IMR-90 (cell line): ENCODE data around the gene SP140L. TPM values are rescaled to one million over a fixed set of nuclear protein-coding genes. Genes with fewer than 3 reads are reported as not detected.

ENCODE experiments used
- ATAC-seq: fragments of 200-7000 bp; cut with Tn5 transposase; 2 replicates; pipeline ENCODE4 v1.9.1; 2020; ENCODE audit warnings: low read depth, mild to moderate bottlenecking, moderate library complexity
- BruUV-seq: library from RNA; stranded (reverse); fragments of 400-500 nt; replicated peaks from 2 replicates; lab custom pipeline; 2021; lab: Mats Ljungman, UMichigan
- CTCF ChIA-PET: fragments of 300-600 bp; formaldehyde crosslinking; extraction: SDS; loops from one replicate; lab custom pipeline; 2021; ENCODE audit warnings: antibody characterized with exemption; lab: Yijun Ruan, JAX
- POLR2A ChIA-PET: fragments of 300-600 bp; sonication (Branson Sonifier 250); formaldehyde crosslinking; loops from one replicate; lab custom pipeline; 2022; ENCODE audit warnings: antibody characterized with exemption; ENCODE audit not compliant: unreplicated experiment; lab: Charles Lee
- DNase-seq: peaks from one replicate; pipeline ENCODE4 v3.0.0; 2013
- H2AFZ ChIP-seq: replicated peaks from 2 replicates; pipeline ENCODE3; 2013; ENCODE audit warnings: low read length, mild to moderate bottlenecking; ENCODE audit not compliant: poor library complexity
- H2AK5ac ChIP-seq: 2 replicates; pipeline ENCODE4 v1.6.1; 2013; ENCODE audit warnings: low read depth, low read length, inconsistent platforms
- H2AK9ac ChIP-seq: replicated peaks from 2 replicates; pipeline ENCODE3; 2013; ENCODE audit warnings: mild to moderate bottlenecking, low read depth, low read length, moderate library complexity; ENCODE audit not compliant: poor library complexity
- H2BK120ac ChIP-seq: 2 replicates; pipeline ENCODE4 v1.6.1; 2013; ENCODE audit warnings: low read depth, low read length, inconsistent platforms
- H2BK15ac ChIP-seq: 3 replicates; pipeline ENCODE4 v1.6.1; 2013; ENCODE audit warnings: low read depth, low read length, inconsistent platforms
- H2BK20ac ChIP-seq: 2 replicates; pipeline ENCODE4 v1.6.1; 2013; ENCODE audit warnings: low read depth, mild to moderate bottlenecking, inconsistent platforms, low read length, moderate library complexity
- H2BK5ac ChIP-seq: 2 replicates; pipeline ENCODE4 v1.6.1; 2013; ENCODE audit warnings: mild to moderate bottlenecking, low read depth, low read length, inconsistent platforms; ENCODE audit not compliant: poor library complexity, severe bottlenecking
- H3K14ac ChIP-seq: replicated peaks from 2 replicates; pipeline ENCODE4 v1.6.1; 2013; ENCODE audit warnings: low read depth, low read length, inconsistent platforms
- H3K18ac ChIP-seq: 2 replicates; pipeline ENCODE4 v1.6.1; 2013; ENCODE audit warnings: low read depth, low read length, control low read depth
- H3K23ac ChIP-seq: 2 replicates; pipeline ENCODE4 v1.6.1; 2013; ENCODE audit warnings: low read depth, low read length, inconsistent platforms
- H3K27ac ChIP-seq: 2 replicates; pipeline ENCODE4 v1.5.1; 2013; ENCODE audit warnings: mild to moderate bottlenecking, control low read depth, low read length; ENCODE audit not compliant: insufficient read depth
- H3K27me3 ChIP-seq: 2 replicates; pipeline ENCODE4 v1.6.1; 2013; ENCODE audit warnings: low read length; ENCODE audit not compliant: control insufficient read depth, insufficient read depth
- H3K36me3 ChIP-seq: 2 replicates; pipeline ENCODE4 v1.6.1; 2013; ENCODE audit warnings: low read length, mixed read lengths; ENCODE audit not compliant: control insufficient read depth, insufficient read depth
- H3K4ac ChIP-seq: 2 replicates; pipeline ENCODE4 v1.6.1; 2013; ENCODE audit warnings: low read depth, low read length, inconsistent platforms
- H3K4me1 ChIP-seq: 2 replicates; pipeline ENCODE4 v1.6.1; 2013; ENCODE audit warnings: low read length, mixed read lengths; ENCODE audit not compliant: control insufficient read depth, insufficient read depth
- H3K4me2 ChIP-seq: 2 replicates; pipeline ENCODE4 v1.6.1; 2013; ENCODE audit warnings: low read depth, mild to moderate bottlenecking, control low read depth, low read length, moderate library complexity
- H3K4me3 ChIP-seq: 2 replicates; pipeline ENCODE4 v1.5.1; 2013; ENCODE audit warnings: low read depth, mild to moderate bottlenecking, control low read depth, low read length, moderate library complexity; ENCODE audit not compliant: insufficient read depth
- H3K56ac ChIP-seq: 2 replicates; pipeline ENCODE4 v1.6.1; 2013; ENCODE audit warnings: low read length, inconsistent platforms; ENCODE audit not compliant: insufficient read depth; ENCODE audit errors: extremely low read depth
- H3K79me1 ChIP-seq, 2 experiments: 2 replicates each; pipeline ENCODE4 v1.6.1; 2013; ENCODE audit warnings: low read length in 2 of 2, inconsistent platforms in 1 of 2, low read depth in 1 of 2
- H3K9ac ChIP-seq: 2 replicates; pipeline ENCODE4 v1.6.1; 2013; ENCODE audit warnings: low read depth, low read length, control low read depth
- H3K9me1 ChIP-seq: 2 replicates; pipeline ENCODE4 v1.6.1; 2013; ENCODE audit warnings: low read length, inconsistent platforms; ENCODE audit not compliant: insufficient read depth
- H3K9me3 ChIP-seq: 2 replicates; pipeline ENCODE4 v1.6.1; 2013; ENCODE audit warnings: low read length; ENCODE audit not compliant: control insufficient read depth, insufficient read depth
- H4K20me1 ChIP-seq: 2 replicates; pipeline ENCODE4 v1.6.1; 2013; ENCODE audit warnings: low read length, inconsistent platforms; ENCODE audit not compliant: insufficient read depth
- H4K5ac ChIP-seq: 2 replicates; pipeline ENCODE4 v1.6.1; 2013; ENCODE audit warnings: mild to moderate bottlenecking, low read depth, low read length, control low read depth
- H4K8ac ChIP-seq, 2 experiments: 2 replicates each; pipeline ENCODE4 v1.6.1; 2013; ENCODE audit warnings: low read depth in 2 of 2, low read length in 2 of 2, control low read depth in 1 of 2, inconsistent platforms in 1 of 2
- H4K91ac ChIP-seq: 2 replicates; pipeline ENCODE4 v1.6.1; 2013; ENCODE audit warnings: low read depth, low read length, inconsistent platforms; ENCODE audit not compliant: insufficient read depth
- BHLHE40 ChIP-seq: fragments of 150-350 bp; IDR thresholded peaks from 2 replicates; pipeline ENCODE4 v1.6.1; 2016; ENCODE audit warnings: mild to moderate bottlenecking, low read depth, low read length
- CEBPB ChIP-seq: IDR thresholded peaks from 2 replicates; pipeline ENCODE4 v1.6.1; 2012; ENCODE audit warnings: low read depth, low read length, improper control_type of control experiment
- MAFK ChIP-seq: IDR thresholded peaks from 2 replicates; pipeline ENCODE4 v1.6.1; 2012; ENCODE audit warnings: low read depth, low read length, improper control_type of control experiment
- MAZ ChIP-seq: IDR thresholded peaks from 2 replicates; pipeline ENCODE4 v1.6.1; 2012; ENCODE audit warnings: low read depth, mild to moderate bottlenecking, low read length, improper control_type of control experiment, moderate library complexity, borderline replicate concordance
- POLR2A ChIP-seq: IDR thresholded peaks from 2 replicates; pipeline ENCODE4 v1.6.1; 2012; ENCODE audit warnings: mild to moderate bottlenecking, low read depth, low read length
- RAD21 ChIP-seq: IDR thresholded peaks from 2 replicates; pipeline ENCODE4 v1.6.1; 2012; ENCODE audit warnings: low read length, improper control_type of control experiment
- WGBS, 2 experiments: methylation state at CpG; one replicate each; pipeline versions ENCODE4 v1.1.5 to v1.1.7; 2013; ENCODE audit warnings: missing lambda C conversion rate in 2 of 2; ENCODE audit not compliant: insufficient read length in 1 of 2; ENCODE audit errors: extremely low coverage in 2 of 2; 5-methylcytosine and 5-hydroxymethylcytosine counted together
- dilution Hi-C: fragments of 300-500 bp; cut with HindIII; formaldehyde crosslinking; loops from one replicate; pipeline ENCODE4 v1.14.3; 2018; ENCODE audit warnings: low sequenced_read_pairs; ENCODE audit not compliant: unreplicated experiment
- in situ Hi-C: fragments of 300-500 bp; cut with MboI; formaldehyde crosslinking; loops from 3 replicates; pipeline ENCODE4 v1.14.3; 2019; ENCODE audit warnings: low sequenced_read_pairs, inconsistent platforms, mixed read lengths
- intact Hi-C: fragments of 100-400 bp; cut with micrococcal nuclease; formaldehyde crosslinking; loops from 2 replicates; pipeline ENCODE4 v1.10.0; 2022
- polyA plus RNA-seq, 3 experiments: library from polyadenylated mRNA; depleted of rRNA; stranded (reverse); fragments of >200 nt; gene quantifications; 2 replicates each; pipeline ENCODE4 v1.2.3, GENCODE V29; 2012; ENCODE audit warnings: low replicate concordance in 1 of 3
- total RNA-seq: library from RNA; depleted of rRNA; stranded (reverse); fragments of >200 nt; gene quantifications from 2 replicates; pipeline ENCODE4 v1.2.3, GENCODE V29; 2012

The SP140L gene
- total and polyA plus RNA-seq, 2 of the 4 experiments (the other 2 are of a cell fraction): 5.4 to 11.2 TPM

GRCh38 chr2:230411570-230412370 is 84.8 kb downstream of the SP140L start:
- Histone ChIP-seq H3K56ac (peak overlapping the region; percentile 99), H3K4ac (peak overlapping the region; percentile 100), H2AK9ac (peak overlapping the region; percentile 97), H3K9me3 (no peaks in the 10 kb centered on the region), H2AFZ (peak overlapping the region; percentile 100), H2BK15ac (peak overlapping the region; percentile 98; the same call in 2 of the 3 replicates), H3K9ac (peak overlapping the region; percentile 92), H4K8ac (peak overlapping the region; percentile 83 to 100), H4K5ac (peak overlapping the region; percentile 88), H2BK20ac (peak overlapping the region; percentile 98), H3K23ac (peak overlapping the region; percentile 100), H3K18ac (peak overlapping the region; percentile 91), H3K14ac (peak overlapping the region; percentile 100), H2BK120ac (peak overlapping the region; percentile 100), H4K91ac (peak overlapping the region; percentile 97), H3K27ac (peak overlapping the region; percentile 92), H3K27me3 (no peaks in the 10 kb centered on the region), H2AK5ac (peak overlapping the region; percentile 75), H4K20me1 (no peaks in the 10 kb centered on the region), H3K36me3 (no peaks in the 10 kb centered on the region), H3K4me3 (peak overlapping the region; percentile 72), H3K4me2 (peak overlapping the region; percentile 83), H2BK5ac (peak overlapping the region; percentile 93), H3K79me1 (peaks cover 7 to 33% of the 10 kb centered on the region in 2 experiments; a peak in 2 of 4 replicates), H3K4me1 (peaks cover 13% of the 10 kb centered on the region), H3K9me1 (peaks cover 19% of the 10 kb centered on the region)
- DNase-seq (peak; percentile 64), ATAC-seq (peak; percentile 86)
- intact Hi-C loops: loop anchor here (5.0 to 10.0 kb wide), 2 partner anchors 197 to 201 kb away; partner anchors contain the start of gene SP110
- TF ChIP-seq POLR2A (peak; percentile 56; the same call in 1 of the 2 replicates), MAZ (peak; percentile 83; the same call in 1 of the 2 replicates), RAD21 (no peak), CEBPB (no peak), MAFK (no peak), BHLHE40 (no peak)
- ChIA-PET CTCF (no interaction called here), POLR2A (interaction anchor here (0.6 kb wide), 1 partner anchor 11 kb away, joined by 3 read pairs; no protein-coding TSS in a partner anchor)
- dilution Hi-C loops: no loop called here
- BruUV-seq: no TSS peak
- 1% methylated on average over 25 of the region's 57 CpGs; no CpG with 5 or more reads in 1 of the 2 experiments for WGBS, 2 experiments
- in situ Hi-C loops: loop anchor here (25.0 kb wide), 1 partner anchor 401 kb away; no protein-coding TSS in a partner anchor
